GM23338 (cell line): ENCODE data around the gene NPEPL1.

ENCODE experiments used
- EZH2 ChIP-seq: fragments of 200-600 bp; sonication (generic); IDR thresholded peaks from one replicate; pipeline ENCODE4 v1.8.0; 2017; ENCODE audit warnings: antibody characterized with exemption, mild to moderate bottlenecking, low read depth; ENCODE audit not compliant: unreplicated experiment
- POLR2AphosphoS5 ChIP-seq: IDR thresholded peaks from 2 replicates; pipeline ENCODE4 v1.6.1; 2016; ENCODE audit warnings: antibody characterized with exemption, low read depth
- TF ChIP-seq, protein P1 (sequence below), 2 experiments: fragments of 200-600 bp in 1 of 2; sonication (generic) in 1 of 2; conservative IDR thresholded peaks; 2 replicates each; pipeline versions ENCODE4 v1.5.1 to v1.6.1; 2016 to 2017; ENCODE audit warnings: antibody characterized with exemption in 2 of 2, low read depth in 2 of 2, mild to moderate bottlenecking in 2 of 2, moderate library complexity in 1 of 2
- TF ChIP-seq, protein P2 (sequence below): IDR thresholded peaks from one replicate; pipeline ENCODE4 v1.6.1; 2018; ENCODE audit warnings: antibody characterized with exemption; ENCODE audit not compliant: unreplicated experiment

DNA sequence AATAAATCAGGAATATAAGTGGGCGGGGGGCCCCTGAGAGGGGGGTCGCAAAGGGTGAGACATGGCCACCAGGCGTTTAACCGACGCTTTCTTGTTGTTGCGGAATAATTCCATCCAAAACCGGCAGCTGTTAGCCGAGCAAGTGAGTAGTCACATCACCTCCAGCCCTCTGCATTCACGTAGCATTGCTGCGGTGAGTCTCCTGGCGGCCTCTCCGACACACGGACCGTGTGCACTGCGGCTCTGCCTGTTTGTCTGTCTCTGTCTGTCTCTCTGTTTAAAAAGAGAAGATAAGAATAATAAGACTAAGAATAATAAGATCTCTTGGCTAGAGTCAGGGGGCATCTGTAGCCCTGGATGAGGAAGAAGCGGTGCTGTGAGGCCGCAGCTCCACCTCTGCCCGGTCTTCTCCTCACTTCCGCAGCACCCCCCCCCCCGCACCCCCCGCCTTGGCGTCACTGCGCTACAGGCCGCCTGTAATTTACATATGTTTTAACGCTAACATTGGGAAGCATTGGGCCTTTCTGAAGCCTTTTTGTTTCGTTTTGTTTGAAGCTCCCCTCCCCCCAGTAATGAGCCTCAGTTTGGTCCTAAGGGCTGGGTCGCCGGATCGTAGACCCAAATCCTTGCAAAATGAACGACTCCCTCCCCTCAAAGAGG, 40.5 kb upstream of the NPEPL1 start:
- TF ChIP-seq, protein P1, sequence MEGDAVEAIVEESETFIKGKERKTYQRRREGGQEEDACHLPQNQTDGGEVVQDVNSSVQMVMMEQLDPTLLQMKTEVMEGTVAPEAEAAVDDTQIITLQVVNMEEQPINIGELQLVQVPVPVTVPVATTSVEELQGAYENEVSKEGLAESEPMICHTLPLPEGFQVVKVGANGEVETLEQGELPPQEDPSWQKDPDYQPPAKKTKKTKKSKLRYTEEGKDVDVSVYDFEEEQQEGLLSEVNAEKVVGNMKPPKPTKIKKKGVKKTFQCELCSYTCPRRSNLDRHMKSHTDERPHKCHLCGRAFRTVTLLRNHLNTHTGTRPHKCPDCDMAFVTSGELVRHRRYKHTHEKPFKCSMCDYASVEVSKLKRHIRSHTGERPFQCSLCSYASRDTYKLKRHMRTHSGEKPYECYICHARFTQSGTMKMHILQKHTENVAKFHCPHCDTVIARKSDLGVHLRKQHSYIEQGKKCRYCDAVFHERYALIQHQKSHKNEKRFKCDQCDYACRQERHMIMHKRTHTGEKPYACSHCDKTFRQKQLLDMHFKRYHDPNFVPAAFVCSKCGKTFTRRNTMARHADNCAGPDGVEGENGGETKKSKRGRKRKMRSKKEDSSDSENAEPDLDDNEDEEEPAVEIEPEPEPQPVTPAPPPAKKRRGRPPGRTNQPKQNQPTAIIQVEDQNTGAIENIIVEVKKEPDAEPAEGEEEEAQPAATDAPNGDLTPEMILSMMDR (conservative IDR thresholded peaks at IDR 0.05; ENCODE audit: low read depth in 2 of 2): no peak
- TF ChIP-seq POLR2AphosphoS5 (peak; percentile 50), EZH2 (no peak)
- TF ChIP-seq, protein P2, sequence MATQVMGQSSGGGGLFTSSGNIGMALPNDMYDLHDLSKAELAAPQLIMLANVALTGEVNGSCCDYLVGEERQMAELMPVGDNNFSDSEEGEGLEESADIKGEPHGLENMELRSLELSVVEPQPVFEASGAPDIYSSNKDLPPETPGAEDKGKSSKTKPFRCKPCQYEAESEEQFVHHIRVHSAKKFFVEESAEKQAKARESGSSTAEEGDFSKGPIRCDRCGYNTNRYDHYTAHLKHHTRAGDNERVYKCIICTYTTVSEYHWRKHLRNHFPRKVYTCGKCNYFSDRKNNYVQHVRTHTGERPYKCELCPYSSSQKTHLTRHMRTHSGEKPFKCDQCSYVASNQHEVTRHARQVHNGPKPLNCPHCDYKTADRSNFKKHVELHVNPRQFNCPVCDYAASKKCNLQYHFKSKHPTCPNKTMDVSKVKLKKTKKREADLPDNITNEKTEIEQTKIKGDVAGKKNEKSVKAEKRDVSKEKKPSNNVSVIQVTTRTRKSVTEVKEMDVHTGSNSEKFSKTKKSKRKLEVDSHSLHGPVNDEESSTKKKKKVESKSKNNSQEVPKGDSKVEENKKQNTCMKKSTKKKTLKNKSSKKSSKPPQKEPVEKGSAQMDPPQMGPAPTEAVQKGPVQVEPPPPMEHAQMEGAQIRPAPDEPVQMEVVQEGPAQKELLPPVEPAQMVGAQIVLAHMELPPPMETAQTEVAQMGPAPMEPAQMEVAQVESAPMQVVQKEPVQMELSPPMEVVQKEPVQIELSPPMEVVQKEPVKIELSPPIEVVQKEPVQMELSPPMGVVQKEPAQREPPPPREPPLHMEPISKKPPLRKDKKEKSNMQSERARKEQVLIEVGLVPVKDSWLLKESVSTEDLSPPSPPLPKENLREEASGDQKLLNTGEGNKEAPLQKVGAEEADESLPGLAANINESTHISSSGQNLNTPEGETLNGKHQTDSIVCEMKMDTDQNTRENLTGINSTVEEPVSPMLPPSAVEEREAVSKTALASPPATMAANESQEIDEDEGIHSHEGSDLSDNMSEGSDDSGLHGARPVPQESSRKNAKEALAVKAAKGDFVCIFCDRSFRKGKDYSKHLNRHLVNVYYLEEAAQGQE: no peak
